BE2C (cell line): ENCODE data around the gene HLA-A.
"Not testable (repeated sequence)": the region's sequence is repeated elsewhere in the genome, so short reads cannot be mapped to it uniquely, and the experiment has no call there.

ENCODE experiments used
- DNase-seq: peaks from one replicate; pipeline ENCODE4 v3.0.0-alpha.2; 2020
- H3K27me3 ChIP-seq: fragments of 250-450 bp; sonication (Bioruptor Pico); 2 replicates; pipeline ENCODE4 v1.5.1; 2020; ENCODE audit warnings: mild to moderate bottlenecking
- H3K36me3 ChIP-seq: fragments of 250-450 bp; sonication (Bioruptor Pico); 2 replicates; pipeline ENCODE4 v1.5.1; 2020; ENCODE audit warnings: mild to moderate bottlenecking
- H3K4me1 ChIP-seq: fragments of 250-450 bp; sonication (Bioruptor Pico); 2 replicates; pipeline ENCODE4 v1.5.1; 2020
- H3K4me3 ChIP-seq: 2 replicates; pipeline ENCODE4 v1.5.1; 2011; ENCODE audit warnings: low read depth, low read length
- H3K9me3 ChIP-seq: fragments of 250-450 bp; sonication (Bioruptor Pico); 2 replicates; pipeline ENCODE4 v1.5.1; 2020
- TF ChIP-seq, protein P1 (sequence below): IDR thresholded peaks from 2 replicates; pipeline ENCODE4 v1.5.1; 2012; ENCODE audit warnings: mild to moderate bottlenecking, low read depth, low read length

Gene HLA-A

DNA sequence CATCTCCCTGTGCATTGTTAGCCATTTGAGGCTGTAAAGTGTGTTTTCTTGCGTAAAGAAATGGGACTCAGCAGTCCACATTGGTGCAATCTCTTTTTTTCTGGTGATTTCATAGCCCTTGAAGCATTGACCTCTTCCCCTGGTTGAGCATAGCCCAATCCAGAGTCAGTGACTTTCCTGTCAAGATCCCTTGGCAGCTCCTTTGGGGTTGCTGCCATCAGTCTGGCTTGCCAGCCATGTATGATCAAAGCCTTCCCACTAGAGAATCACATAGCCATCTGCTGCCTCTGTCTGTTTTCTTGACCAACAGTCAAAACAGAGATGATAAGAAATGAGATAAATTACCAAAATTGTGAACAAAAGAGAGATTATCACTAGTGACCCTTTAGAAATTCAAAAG lies 19.6 kb downstream of the HLA-A start:
- no peaks in the 10 kb centered on the region for H3K9me3 ChIP-seq

DNA sequence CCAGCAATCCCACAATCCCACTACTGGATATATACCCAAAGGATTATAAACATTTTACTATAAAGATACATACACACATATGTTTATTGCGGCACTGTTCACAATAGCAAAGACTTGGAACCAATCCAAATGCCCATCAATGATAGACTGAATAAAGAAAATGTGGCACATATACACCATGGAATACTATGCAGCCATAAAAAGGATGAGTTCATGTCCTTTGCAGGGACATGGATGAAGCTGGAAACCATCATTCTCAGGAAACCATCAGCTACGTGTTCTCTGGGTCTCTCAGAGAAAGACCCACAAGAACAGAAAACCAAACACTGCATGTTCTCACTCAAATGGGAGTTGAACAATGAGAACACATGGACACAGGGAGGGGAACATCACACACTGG lies 21.4 kb downstream of the HLA-A start:
- DNase-seq, H3K9me3 ChIP-seq, H3K36me3 ChIP-seq, H3K4me3 ChIP-seq, H3K27me3 ChIP-seq: not testable (repeated sequence)
- peaks cover 14% of the 10 kb centered on the region for H3K4me1 ChIP-seq

More for the DNA sequence above, 19.6 kb downstream of the HLA-A start:
- no peak overlapping the region for H3K4me3 ChIP-seq
- TF ChIP-seq, protein P1, sequence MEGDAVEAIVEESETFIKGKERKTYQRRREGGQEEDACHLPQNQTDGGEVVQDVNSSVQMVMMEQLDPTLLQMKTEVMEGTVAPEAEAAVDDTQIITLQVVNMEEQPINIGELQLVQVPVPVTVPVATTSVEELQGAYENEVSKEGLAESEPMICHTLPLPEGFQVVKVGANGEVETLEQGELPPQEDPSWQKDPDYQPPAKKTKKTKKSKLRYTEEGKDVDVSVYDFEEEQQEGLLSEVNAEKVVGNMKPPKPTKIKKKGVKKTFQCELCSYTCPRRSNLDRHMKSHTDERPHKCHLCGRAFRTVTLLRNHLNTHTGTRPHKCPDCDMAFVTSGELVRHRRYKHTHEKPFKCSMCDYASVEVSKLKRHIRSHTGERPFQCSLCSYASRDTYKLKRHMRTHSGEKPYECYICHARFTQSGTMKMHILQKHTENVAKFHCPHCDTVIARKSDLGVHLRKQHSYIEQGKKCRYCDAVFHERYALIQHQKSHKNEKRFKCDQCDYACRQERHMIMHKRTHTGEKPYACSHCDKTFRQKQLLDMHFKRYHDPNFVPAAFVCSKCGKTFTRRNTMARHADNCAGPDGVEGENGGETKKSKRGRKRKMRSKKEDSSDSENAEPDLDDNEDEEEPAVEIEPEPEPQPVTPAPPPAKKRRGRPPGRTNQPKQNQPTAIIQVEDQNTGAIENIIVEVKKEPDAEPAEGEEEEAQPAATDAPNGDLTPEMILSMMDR, result no peak
- H3K4me1 ChIP-seq, result peaks cover 14% of the 10 kb centered on the region
- H3K36me3 ChIP-seq, result no peaks in the 10 kb centered on the region
- DNase-seq, result no peak
- H3K27me3 ChIP-seq, result no peaks in the 10 kb centered on the region

DNA sequence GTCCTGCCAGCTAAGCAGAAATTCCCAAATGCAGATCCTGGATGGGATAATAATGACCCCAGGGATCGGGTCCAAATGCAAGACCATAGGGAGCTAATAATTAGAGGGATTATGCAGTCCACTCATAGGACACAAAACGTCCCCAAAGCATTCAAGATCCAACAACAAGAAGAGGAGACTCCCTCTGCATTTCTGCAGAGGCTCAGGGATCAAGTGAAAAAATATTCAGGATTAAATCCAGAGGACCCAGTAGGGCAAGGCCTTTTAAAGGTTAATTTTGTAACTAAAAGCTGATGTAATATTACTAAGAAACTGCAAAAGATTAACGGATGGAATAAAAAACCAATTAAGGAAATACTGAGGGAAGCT lies 22.2 kb downstream of the HLA-A start:
- no peaks in the 10 kb centered on the region for H3K9me3 ChIP-seq
- TF ChIP-seq, protein P1, result no peak
- peak overlapping the region; percentile 65 for H3K4me3 ChIP-seq
- no peaks in the 10 kb centered on the region for H3K27me3 ChIP-seq
- H3K36me3 ChIP-seq, result no peaks in the 10 kb centered on the region
- peak; percentile 26 for DNase-seq
- peaks cover 14% of the 10 kb centered on the region for H3K4me1 ChIP-seq

DNA sequence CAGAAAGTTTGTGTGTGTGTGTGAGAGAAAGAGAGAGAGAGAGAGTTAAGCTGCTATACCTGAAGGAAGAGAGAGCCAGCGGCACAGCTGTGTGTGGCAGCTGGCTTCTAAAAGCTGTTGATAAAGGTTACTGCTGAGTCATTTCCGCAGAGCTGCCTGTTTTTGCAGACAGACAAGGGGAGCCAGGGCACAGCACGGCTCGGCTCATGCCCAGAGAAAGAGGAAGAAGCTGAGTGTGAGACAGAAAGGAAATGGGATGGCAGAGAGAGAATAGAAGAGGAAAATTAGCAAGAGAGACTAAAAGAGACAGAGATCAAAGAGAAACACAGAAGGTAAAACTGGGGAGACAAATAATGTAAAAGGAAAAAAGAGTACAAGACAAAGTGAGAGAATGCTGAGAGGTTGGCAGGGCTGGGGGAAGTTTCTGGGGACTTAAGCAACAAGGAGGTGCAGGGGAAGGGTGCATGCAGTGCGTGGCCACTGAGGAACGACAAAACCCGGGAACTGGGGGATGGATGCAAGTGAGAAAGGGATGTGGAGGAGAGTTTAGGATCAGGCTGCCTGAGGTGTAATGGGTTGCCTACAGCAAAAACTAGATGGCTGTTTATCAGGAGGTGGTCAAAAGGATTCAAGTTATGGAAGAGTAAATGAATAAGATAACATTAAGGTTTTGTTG lies 22.7 kb downstream of the HLA-A start:
- peak; percentile 82 for DNase-seq
- Histone ChIP-seq H3K4me3 (peak overlapping the region; percentile 65), H3K9me3 (no peaks in the 10 kb centered on the region), H3K27me3 (no peaks in the 10 kb centered on the region), H3K4me1 (peaks cover 14% of the 10 kb centered on the region), H3K36me3 (no peaks in the 10 kb centered on the region)
- TF ChIP-seq, protein P1, result no peak

DNA sequence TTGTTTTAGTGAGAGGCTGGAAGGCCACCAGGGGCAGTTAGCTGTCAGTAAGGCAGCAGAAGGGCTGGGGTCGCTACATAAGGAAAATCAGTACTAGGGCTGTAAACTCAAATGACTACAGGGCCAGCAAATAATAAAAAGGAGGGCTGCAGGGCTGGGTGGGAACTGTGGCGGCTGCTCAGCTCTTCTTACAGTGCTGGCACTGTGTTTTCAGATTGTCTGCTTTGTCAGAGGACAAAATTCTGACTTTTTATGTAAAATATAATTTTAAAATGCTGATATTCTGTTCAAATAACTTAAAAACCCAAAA lies 23.2 kb downstream of the HLA-A start:
- Histone ChIP-seq H3K9me3 (no peaks in the 10 kb centered on the region), H3K4me1 (peaks cover 14% of the 10 kb centered on the region), H3K36me3 (no peaks in the 10 kb centered on the region), H3K27me3 (no peaks in the 10 kb centered on the region), H3K4me3 (peak overlapping the region; percentile 65)
- no peak for DNase-seq
- TF ChIP-seq, protein P1, result no peak

DNA sequence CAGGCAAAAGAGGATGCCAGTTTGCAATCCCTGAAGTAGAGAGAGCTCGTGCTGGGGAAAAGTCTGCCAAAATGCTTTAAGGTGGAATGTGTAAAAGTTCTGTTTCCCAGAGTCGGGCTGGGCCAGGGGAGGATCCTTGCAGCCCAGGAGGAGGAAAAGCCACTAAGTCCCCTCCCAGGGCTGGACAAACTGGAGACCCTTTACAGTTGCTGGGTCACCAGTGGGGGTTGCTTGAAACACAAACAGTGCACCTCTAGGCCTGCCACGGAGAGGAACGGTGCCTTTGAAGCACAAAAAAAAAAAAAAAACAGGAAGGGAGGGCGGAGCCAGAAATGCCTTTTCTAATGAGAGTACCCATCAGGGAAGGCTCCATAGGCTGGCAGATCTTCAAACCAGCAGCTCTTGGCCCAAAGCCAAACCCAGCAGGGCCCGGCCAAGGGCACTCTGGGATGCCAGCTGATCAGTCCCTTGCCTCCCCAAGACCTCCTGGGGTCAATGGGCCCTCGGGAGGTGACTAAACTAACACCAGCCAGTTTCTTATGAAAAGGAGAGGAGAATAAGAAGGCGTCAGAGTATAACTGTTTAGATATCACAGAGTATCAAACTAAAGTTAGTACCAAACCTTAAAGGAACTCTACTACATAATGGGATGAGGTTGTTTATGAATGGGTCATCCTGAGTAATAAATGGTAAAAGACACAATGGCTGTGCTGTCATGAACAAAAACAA lies 23.7 kb downstream of the HLA-A start:
- TF ChIP-seq, protein P1, result no peak
- peak overlapping the region; percentile 65 for H3K4me3 ChIP-seq
- H3K27me3 ChIP-seq, result no peaks in the 10 kb centered on the region
- H3K9me3 ChIP-seq, result no peaks in the 10 kb centered on the region
- DNase-seq, result peak; percentile 79
- no peaks in the 10 kb centered on the region for H3K36me3 ChIP-seq
- peaks cover 14% of the 10 kb centered on the region for H3K4me1 ChIP-seq
